GM21737 (cell line): ENCODE results near the gene SORCS2.

Experiments used
- ATAC-seq: cut with Tn5 transposase; IDR thresholded peaks from one replicate; pipeline ENCODE4 v1.9.1; 2021; ENCODE audit warnings: mild to moderate bottlenecking, moderate library complexity; ENCODE audit not compliant: unreplicated experiment

The SORCS2 gene

GRCh38 chr4:7399440-7400234 is 207.3 kb downstream of the SORCS2 start:
- no peak for ATAC-seq

DNA sequence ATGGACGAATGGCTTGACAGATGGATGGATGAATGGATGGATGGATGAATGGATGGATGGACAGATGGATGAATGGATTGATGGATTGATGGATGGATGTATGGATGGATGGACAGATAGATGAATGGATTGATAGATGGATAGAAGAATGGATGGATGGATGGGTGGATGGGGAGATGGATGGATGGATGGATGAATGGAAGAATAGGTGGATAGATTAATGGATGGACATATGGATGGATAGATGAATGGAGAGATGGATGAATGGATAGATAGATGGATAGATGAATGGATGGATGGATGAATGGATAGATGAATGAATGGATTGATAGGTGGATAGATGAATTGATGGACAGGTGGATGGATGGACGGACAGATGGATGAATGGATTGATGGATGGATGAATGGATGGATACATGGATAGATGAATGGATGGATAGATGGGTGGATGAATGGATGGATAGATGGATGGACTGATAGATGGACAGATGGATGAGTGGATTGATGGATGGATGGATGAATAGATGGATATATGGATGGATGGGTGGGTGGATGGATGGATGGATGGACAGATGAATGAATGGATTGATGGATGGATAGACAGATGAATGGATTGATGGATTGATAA is 208.4 kb downstream of the SORCS2 start:
- ATAC-seq = no peak

GRCh38 chr4:7402526-7402925 is 210.2 kb downstream of the SORCS2 start:
- ATAC-seq = no peak

DNA sequence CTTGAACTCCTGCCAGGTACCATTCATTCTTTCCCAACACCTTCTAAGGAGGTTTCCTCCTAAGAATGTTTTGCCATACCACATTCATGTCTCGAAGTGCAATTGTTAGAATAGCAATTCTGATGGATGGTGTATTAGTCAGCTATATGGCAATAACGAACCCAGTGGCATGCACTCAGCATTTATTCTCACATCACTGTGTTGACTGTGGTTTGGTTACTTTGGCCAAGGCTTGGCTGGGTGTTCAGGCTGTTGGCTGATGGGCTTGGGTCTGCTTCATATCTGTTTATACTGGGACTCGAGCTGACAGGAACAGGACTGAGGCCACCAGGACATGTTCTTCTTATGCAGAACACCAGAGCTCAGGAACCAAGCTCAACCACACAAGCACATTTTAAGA is 210.7 kb downstream of the SORCS2 start:
- no peak for ATAC-seq

DNA sequence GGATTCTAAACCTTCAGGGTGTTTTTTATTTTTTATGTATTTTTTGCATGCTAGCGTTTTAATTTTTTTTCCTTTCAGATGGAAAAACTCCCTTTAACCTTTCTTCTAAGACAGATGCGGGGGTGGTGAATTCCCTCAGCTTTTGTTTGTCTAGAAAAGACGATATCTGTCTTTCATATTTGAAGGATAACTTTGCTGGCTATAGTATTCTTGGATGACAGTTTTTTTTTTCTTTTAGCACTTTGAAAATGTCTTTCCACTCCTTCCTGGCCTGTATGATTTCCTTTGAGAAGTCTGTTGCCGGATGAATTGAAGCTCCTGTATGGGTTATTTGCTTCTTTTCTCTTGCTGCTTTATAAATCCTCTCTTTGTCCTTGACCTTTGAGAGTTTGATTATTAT is 215.8 kb downstream of the SORCS2 start:
- ATAC-seq = no peak

DNA sequence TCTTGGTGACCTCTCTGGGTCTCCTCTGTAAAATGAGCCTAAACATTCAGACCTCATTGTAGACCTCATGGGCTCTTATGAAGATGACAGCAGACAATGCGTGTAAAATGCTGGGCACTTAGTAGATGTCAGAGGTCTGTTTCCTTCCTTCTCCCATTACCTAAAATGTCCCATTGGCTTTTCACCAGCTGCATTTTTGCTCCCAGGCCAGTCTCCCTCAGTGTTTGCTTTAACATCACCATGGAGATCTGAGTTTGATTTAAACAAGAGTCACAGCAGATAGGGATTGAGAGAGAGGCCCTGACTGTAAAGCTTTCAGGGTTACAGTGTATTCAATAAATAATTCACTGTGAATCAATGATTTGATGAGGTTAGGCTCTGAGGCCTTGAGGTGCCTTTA is 218.1 kb downstream of the SORCS2 start:
- ATAC-seq = no peak

- ATAC-seq = no peak
These were observed 219.2 kb downstream of the SORCS2 start for GRCh38 chr4:7411491-7411890.

- ATAC-seq = no peak
These were observed 219.7 kb downstream of the SORCS2 start for GRCh38 chr4:7411896-7412553.

DNA sequence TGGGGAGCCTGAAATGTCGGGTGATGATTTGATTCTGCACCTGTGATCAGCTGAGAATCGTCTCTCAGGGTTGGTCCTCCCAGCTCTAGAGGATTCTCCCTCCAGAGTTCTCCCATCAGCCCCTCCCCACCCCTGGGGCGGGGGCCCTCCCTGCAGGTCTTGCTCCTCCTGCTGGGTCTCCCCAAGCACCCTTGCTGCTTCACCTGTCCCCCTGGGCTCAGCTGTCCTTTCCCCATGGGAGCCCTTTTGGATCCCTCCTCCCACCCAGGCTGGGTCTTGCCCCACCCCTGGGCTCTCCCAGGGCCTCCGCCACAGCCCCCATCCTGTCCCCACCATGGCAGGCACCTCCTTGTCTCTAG is 220.2 kb downstream of the SORCS2 start:
- no peak for ATAC-seq

DNA sequence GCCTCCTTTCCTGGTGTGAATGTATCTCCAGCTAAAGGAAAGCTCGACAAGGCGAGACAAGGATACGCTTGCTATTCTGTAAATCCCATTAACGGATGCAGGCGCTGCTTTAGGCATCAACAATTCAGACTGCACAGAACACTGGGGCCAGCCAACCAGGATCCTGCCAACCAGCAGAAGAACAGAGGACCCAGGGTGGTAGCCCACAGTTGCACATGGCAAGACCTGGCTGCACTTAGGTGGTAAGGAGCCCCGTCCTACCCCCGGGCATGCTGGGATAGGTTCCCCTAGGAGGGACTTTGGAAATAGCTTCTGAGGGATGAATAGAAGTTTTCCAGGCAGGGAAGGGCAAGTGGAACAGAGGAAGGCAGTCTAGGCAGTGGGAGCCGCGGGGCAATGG is 221.7 kb downstream of the SORCS2 start:
- no peak for ATAC-seq

DNA sequence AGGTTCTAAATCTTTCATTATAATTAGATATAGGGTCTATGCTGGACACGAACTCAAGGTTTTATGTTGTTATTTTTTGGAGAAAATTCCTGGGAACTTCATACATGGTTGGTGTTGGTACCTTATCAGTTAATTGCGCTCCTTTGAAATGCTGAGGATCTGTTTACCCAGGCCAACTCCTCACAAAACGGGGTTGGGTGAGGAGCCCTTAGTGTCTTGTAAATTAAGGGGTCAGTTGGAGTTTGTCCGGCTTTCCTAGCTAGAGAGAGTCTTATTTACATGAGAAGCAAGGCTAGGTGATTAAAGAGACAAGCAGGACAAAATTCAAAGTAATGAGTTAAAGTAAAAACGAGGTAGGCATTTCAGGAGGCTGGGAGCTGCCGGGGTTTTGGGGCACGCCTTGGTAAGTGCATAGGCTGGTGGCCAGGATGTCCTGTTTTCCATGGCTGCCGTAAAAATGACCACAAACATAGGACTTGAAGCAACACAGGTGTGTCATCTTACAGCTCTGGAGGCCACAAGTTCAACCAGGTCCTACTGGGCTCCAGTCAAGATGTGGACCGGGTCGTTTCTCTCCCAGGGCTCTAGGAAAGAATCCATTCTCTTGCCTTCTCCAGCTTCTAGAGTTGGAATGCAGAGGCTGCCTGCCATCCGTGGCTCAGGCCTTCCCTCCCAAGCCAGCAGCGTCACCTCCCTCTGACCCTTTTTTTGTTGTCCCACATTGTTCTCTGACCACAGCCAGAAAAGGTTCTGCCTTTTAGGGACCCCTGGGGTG is 222.6 kb downstream of the SORCS2 start:
- ATAC-seq = no peak

GRCh38 chr4:7415927-7416686 is 223.8 kb downstream of the SORCS2 start:
- ATAC-seq = no peak

- no peak for ATAC-seq
These were observed 224.6 kb downstream of the SORCS2 start for GRCh38 chr4:7416745-7417432.

- ATAC-seq = no peak
These were observed 225.3 kb downstream of the SORCS2 start for GRCh38 chr4:7417639-7418038.

DNA sequence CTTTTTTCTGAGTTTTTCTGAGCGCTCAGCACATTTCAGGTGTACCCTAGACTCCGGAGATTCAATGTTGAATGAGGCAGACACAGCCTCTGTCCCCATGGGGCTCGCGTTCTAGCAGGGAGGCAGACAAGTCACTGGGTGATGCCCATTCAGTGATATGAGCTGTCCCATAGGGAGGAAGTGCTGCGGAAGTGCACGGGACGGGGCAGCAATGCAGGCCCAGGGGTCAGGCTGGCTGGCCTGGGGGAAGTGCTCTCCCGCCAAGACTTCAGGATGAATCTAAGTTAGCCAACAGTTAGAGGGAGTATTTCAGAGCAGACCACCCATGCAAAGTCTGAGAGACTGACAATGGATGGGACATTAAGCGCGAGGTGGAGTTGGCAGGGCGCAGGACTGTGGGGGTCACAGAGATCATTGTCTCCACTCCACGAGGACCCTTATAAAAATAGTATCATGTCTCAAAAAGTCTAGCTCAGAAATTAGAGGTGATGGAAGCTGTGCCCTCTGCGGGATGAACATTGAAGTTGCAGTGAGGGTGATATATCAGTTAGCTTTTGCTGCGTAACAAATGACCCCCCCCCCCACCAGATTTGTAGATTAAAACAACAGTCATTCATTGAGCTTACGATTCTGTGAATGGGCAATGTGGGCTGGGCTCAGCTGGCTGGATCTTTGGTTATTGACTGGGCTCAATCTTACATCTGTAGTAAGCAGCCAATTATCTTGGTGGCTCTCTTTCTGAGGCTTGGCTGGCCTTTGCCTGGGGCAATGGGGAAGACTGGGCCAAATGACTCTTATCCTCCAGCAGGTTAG is 226.0 kb downstream of the SORCS2 start:
- no peak for ATAC-seq

DNA sequence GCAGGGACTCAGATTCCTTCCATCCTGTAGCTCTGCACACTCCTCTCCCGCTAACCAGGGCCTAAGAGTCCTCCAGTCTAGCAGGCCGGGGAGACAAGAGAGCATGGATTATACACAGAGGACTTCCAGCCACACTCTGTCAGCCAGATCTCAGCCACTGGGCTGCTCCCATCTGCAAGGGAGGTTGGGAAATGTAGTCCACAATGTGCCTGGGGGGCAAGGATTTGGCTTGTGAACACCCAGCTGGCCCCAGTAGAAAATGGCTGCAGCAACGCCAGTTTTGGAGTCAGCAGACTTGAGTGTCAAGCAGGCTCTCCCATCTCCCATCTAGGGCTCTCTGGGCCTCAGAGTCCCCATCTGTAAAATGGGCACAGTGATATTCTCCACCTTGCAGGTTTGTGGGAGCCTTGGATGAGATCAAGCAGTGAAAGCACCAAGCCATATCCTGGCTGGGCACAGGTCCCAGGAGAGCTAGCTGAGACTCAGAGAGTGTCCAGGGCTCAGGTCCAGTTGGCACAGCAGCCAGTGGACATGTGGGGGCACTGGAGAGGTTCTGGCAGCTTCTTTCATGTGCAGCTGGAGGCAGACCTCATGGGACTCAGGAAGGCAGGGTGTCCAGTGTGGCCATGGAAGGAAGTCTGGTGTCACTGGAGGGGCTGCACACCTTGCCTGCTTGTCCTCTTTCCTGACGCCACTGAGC is 227.8 kb downstream of the SORCS2 start:
- ATAC-seq = no peak

GRCh38 chr4:7420661-7421040 is 228.3 kb downstream of the SORCS2 start:
- ATAC-seq = no peak

DNA sequence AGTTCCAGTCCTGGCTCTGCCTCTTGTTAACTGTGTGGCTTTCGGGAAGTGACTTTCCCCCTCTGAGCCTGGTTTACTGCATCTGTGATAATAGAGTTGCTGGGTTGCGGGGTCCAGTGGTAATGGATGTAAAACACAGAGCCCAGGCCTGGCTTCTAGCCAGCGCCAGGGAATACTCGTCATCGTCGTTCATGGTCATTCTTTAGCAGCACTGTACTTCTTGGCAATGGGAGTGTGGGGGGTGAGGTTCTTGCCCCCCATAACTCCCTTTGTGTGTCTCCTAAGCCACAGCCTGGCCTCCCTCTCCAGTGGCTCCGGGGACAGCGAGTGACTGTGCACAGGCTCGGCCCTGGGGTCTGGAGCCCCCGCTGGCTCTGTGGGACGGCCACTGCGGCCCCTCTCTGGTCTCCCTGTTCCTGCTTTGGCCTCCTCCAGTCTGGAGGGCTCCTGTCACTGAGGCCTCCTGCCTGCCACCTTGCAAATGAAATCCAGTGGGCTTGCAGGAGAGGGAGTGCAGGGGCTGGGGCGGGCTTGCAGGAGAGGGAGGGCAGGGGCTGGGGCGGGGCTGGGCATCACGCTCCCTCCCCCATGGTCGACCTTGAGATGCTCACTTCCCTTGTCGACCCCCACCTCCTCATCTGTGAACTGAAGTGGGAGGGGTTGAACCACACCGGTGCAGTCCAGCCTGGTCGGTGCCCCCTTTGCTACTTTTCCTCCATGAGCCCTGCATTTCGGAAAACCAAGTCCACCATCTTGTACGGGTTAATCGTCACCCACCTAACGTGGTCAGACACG is 229.2 kb downstream of the SORCS2 start:
- ATAC-seq = no peak
